Activated CD8-positive, alpha-beta T cell treated with anti-CD3 and anti-CD28 coated beads for 36 hours (primary cell): Measurements from ENCODE around the gene THSD7B. TPM values are rescaled to one million over a fixed set of nuclear protein-coding genes. Genes with fewer than 3 reads are reported as not detected.

Experiments
- ATAC-seq: fragments of 200-7000 bp; cut with Tn5 transposase; one replicate; pipeline ENCODE4 v1.10.0; 2021; ENCODE audit warnings: mild to moderate bottlenecking, moderate library complexity
- CTCF ChIA-PET: fragments of 350-600 bp; sonication (Branson Sonifier 250); formaldehyde crosslinking; loops from one replicate; lab custom pipeline; 2021; ENCODE audit warnings: antibody characterized with exemption; lab: Charles Lee
- POLR2A ChIA-PET: fragments of 350-600 bp; sonication (Branson Sonifier 250); formaldehyde crosslinking; loops from one replicate; lab custom pipeline; 2021; ENCODE audit warnings: antibody characterized with exemption; lab: Charles Lee
- DNase-seq: peaks from one replicate; pipeline ENCODE4 v3.0.0-alpha.2; 2020
- H3K27ac Mint-ChIP-seq: one replicate; pipeline ENCODE4 v1.8.0; 2021; ENCODE audit warnings: mild to moderate bottlenecking, mixed read lengths
- H3K27me3 Mint-ChIP-seq: one replicate; pipeline ENCODE4 v1.8.0; 2021; ENCODE audit warnings: mixed read lengths
- H3K36me3 Mint-ChIP-seq: one replicate; pipeline ENCODE4 v1.8.0; 2021; ENCODE audit warnings: low read depth, mixed read lengths
- H3K4me1 Mint-ChIP-seq: one replicate; pipeline ENCODE4 v1.8.0; 2021; ENCODE audit warnings: low read depth, mixed read lengths
- H3K4me3 Mint-ChIP-seq: one replicate; pipeline ENCODE4 v1.8.0; 2021; ENCODE audit warnings: mild to moderate bottlenecking, moderate library complexity, mixed read lengths
- H3K9me3 Mint-ChIP-seq: one replicate; pipeline ENCODE4 v1.8.0; 2021; ENCODE audit warnings: mixed read lengths
- CTCF ChIP-seq: fragments of 200-600 bp; IDR thresholded peaks from one replicate; pipeline ENCODE4 v1.8.0; 2022; ENCODE audit warnings: antibody characterized with exemption, mild to moderate bottlenecking
- intact Hi-C: fragments of 100-400 bp; cut with micrococcal nuclease; formaldehyde crosslinking; loops from one replicate; pipeline ENCODE4 v1.10.0; 2022
- total RNA-seq, 2 experiments: library from RNA; stranded (reverse); gene quantifications; one replicate each; pipeline ENCODE4 v1.2.3, GENCODE V29; 2021

Gene THSD7B
- total RNA-seq, 2 experiments from 2014 or later = not detected

DNA sequence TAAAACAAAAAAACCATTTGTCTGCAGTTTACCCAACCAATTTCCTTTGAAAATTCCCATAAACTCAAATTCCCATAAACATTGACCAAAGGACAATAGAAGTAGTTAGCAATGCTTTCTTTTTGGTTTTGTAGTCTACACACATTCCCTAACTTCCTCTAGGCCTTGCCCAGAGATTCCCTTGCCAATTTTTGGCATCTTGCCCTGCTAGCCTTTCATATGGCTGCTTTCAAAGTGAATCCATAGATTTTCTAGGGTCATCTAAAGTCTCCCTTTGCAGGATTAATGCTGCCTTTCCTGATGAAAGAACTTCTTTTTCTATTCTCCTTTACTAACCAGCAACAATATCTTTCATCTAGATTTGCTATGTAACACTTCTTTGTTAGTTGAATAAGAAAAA lies 33.4 kb downstream of the THSD7B start:
- Mint-ChIP-seq H3K4me1 (no peaks in the 10 kb centered on the region), H3K9me3 (no peaks in the 10 kb centered on the region), H3K4me3 (no peak overlapping the region), H3K27me3 (no peaks in the 10 kb centered on the region), H3K36me3 (no peaks in the 10 kb centered on the region), H3K27ac (no peak overlapping the region)
- ChIA-PET CTCF (no interaction called here), POLR2A (no interaction called here)
- ATAC-seq (no peak), DNase-seq (no peak)
- intact Hi-C loops = no loop called here
- TF ChIP-seq CTCF = no peak

DNA sequence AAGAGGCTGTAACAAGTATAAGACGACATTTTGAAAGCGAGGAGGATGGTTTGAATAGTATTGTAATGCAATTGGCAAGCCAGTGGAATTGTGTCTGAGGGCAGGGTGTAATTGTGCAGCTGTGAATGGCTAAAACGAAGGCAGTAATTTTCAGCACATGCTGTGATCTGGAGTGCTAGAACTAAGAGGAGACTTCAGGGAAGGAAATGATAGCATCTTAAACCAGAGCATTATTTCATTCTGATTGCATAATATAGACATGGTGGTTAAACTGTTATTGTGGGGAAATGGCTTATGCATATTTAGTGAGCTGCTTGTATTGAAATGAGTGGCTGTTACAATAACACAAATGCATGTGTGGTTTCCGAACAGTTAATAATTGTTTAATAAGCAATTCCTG lies 36.3 kb downstream of the THSD7B start:
- ATAC-seq (no peak), DNase-seq (no peak)
- intact Hi-C loops = no loop called here
- ChIA-PET CTCF (no interaction called here), POLR2A (interaction anchor here (0.6 kb wide), 1 partner anchor 183 kb away, joined by 3 read pairs; no protein-coding TSS in a partner anchor)
- no peaks in the 10 kb centered on the region for H3K9me3 Mint-ChIP-seq
- H3K4me1 Mint-ChIP-seq = no peaks in the 10 kb centered on the region
- TF ChIP-seq CTCF = no peak
- H3K27ac Mint-ChIP-seq = no peak overlapping the region
- H3K36me3 Mint-ChIP-seq = no peaks in the 10 kb centered on the region
- no peaks in the 10 kb centered on the region for H3K27me3 Mint-ChIP-seq
- no peak overlapping the region for H3K4me3 Mint-ChIP-seq

GRCh38 chr2:136809998-136810397 lies 44.7 kb downstream of the THSD7B start:
- CTCF ChIA-PET = no interaction called here
- no peaks in the 10 kb centered on the region for H3K36me3 Mint-ChIP-seq
- no peak overlapping the region for H3K27ac Mint-ChIP-seq
- no peak for ATAC-seq
- no peak overlapping the region for H3K4me3 Mint-ChIP-seq
- peaks cover 1% of the 10 kb centered on the region for H3K27me3 Mint-ChIP-seq
- POLR2A ChIA-PET = no interaction called here
- no peaks in the 10 kb centered on the region for H3K9me3 Mint-ChIP-seq
- TF ChIP-seq CTCF = no peak
- H3K4me1 Mint-ChIP-seq = no peaks in the 10 kb centered on the region
- DNase-seq = no peak
- intact Hi-C loops = no loop called here

GRCh38 chr2:136818839-136819238 lies 53.5 kb downstream of the THSD7B start:
- H3K4me3 Mint-ChIP-seq = no peak overlapping the region
- POLR2A ChIA-PET = no interaction called here
- H3K4me1 Mint-ChIP-seq = no peaks in the 10 kb centered on the region
- CTCF ChIA-PET = no interaction called here
- intact Hi-C loops = no loop called here
- no peak for ATAC-seq
- H3K27me3 Mint-ChIP-seq = peaks cover 1% of the 10 kb centered on the region
- TF ChIP-seq CTCF = no peak
- H3K27ac Mint-ChIP-seq = no peak overlapping the region
- H3K9me3 Mint-ChIP-seq = no peaks in the 10 kb centered on the region
- DNase-seq = no peak
- H3K36me3 Mint-ChIP-seq = no peaks in the 10 kb centered on the region

- H3K9me3 Mint-ChIP-seq = no peaks in the 10 kb centered on the region
- ChIA-PET POLR2A (no interaction called here), CTCF (no interaction called here)
- H3K27ac Mint-ChIP-seq = no peak overlapping the region
- TF ChIP-seq CTCF = no peak
- H3K4me1 Mint-ChIP-seq = no peaks in the 10 kb centered on the region
- intact Hi-C loops = no loop called here
- ATAC-seq (no peak), DNase-seq (no peak)
- no peaks in the 10 kb centered on the region for H3K27me3 Mint-ChIP-seq
- H3K4me3 Mint-ChIP-seq = no peak overlapping the region
- H3K36me3 Mint-ChIP-seq = no peaks in the 10 kb centered on the region
Measured at GRCh38 chr2:136823291-136823690, 57.9 kb downstream of the THSD7B start.
